Endothelial cell of umbilical vein (primary cell): ENCODE data around the gene GSG1L. TPM values are rescaled to one million over a fixed set of nuclear protein-coding genes. Genes with fewer than 3 reads are reported as not detected.

Experiments
- BruUV-seq: library from RNA; stranded (reverse); fragments of 400-500 nt; replicated peaks from 2 replicates; lab custom pipeline; 2021; lab: Mats Ljungman, UMichigan
- CTCF ChIA-PET: fragments of 300-600, 350-600 bp; sonication (Branson Sonifier 250); formaldehyde crosslinking; loops from one replicate; lab custom pipeline; 2021; ENCODE audit warnings: antibody characterized with exemption, inconsistent platforms; lab: Charles Lee
- POLR2A ChIA-PET: fragments of 300-600, 350-600 bp; sonication (Branson Sonifier 250); formaldehyde crosslinking; loops from one replicate; lab custom pipeline; 2021; ENCODE audit warnings: antibody characterized with exemption, inconsistent platforms; lab: Charles Lee
- DNase-seq: peaks from one replicate; pipeline ENCODE4 v3.0.0-alpha.2; 2011; ENCODE audit warnings: low read depth, low spot score
- FAIRE-seq: peaks from 2 replicates; lab custom pipeline; 2011; peaks lifted over from hg19 to GRCh38; lab: Jason Lieb, UNC
- H2AFZ ChIP-seq: 2 replicates; pipeline ENCODE4 v1.6.0; 2012; ENCODE audit warnings: low read depth, low read length, control low read depth, inconsistent platforms
- H3K27ac ChIP-seq: 2 replicates; pipeline ENCODE4 v1.5.1; 2011; ENCODE audit warnings: low read depth, mild to moderate bottlenecking, control low read depth, low read length, moderate library complexity; ENCODE audit not compliant: insufficient read depth
- H3K27me3 ChIP-seq, 2 experiments: 2 replicates each; pipeline versions ENCODE4 v1.6.0 to v1.6.1; 2011; ENCODE audit warnings: low read length in 2 of 2, mixed read lengths in 1 of 2; ENCODE audit not compliant: control insufficient read depth in 2 of 2, insufficient read depth in 2 of 2
- H3K36me3 ChIP-seq, 2 experiments: 2 replicates in 1 of 2; 3 replicates in 1 of 2; pipeline ENCODE4 v1.5.1; 2011; ENCODE audit warnings: low read length in 2 of 2, mild to moderate bottlenecking in 1 of 2, moderate library complexity in 1 of 2; ENCODE audit not compliant: control insufficient read depth in 2 of 2, insufficient read depth in 2 of 2; ENCODE audit errors: extremely low read depth in 1 of 2
- H3K4me1 ChIP-seq: 3 replicates; pipeline ENCODE4 v1.5.1; 2011; ENCODE audit warnings: mild to moderate bottlenecking, low read length; ENCODE audit not compliant: control insufficient read depth, insufficient read depth; ENCODE audit errors: extremely low read depth
- H3K4me2 ChIP-seq: 2 replicates; pipeline ENCODE4 v1.6.1; 2011; ENCODE audit warnings: low read length, control low read depth, mixed read lengths; ENCODE audit not compliant: insufficient read depth
- H3K4me3 ChIP-seq, 3 experiments: fragments of 200-600 bp in 1 of 3; sonication (generic), shearing (Covaris generic) in 1 of 3; replicated peaks in 1 of 3; 2 replicates each; pipeline ENCODE4 v1.5.1; 2011 to 2016; ENCODE audit warnings: control low read depth in 3 of 3, low read length in 3 of 3, mild to moderate bottlenecking in 2 of 3, inconsistent platforms in 1 of 3, low read depth in 1 of 3, moderate library complexity in 1 of 3; ENCODE audit not compliant: insufficient read depth in 1 of 3
- H3K79me2 ChIP-seq: 2 replicates; pipeline ENCODE4 v1.6.0; 2012; ENCODE audit warnings: low read length, inconsistent platforms; ENCODE audit not compliant: control insufficient read depth, insufficient read depth
- H3K9ac ChIP-seq: replicated peaks from 2 replicates; pipeline ENCODE3; 2011; ENCODE audit warnings: low read length, control low read depth; ENCODE audit not compliant: insufficient read depth; ENCODE audit errors: extremely low read depth
- H3K9me1 ChIP-seq: replicated peaks from 3 replicates; pipeline ENCODE4 v1.6.0; 2011; ENCODE audit warnings: mild to moderate bottlenecking, low read length; ENCODE audit not compliant: control insufficient read depth, insufficient read depth; ENCODE audit errors: extremely low read depth
- H3K9me3 ChIP-seq: replicated peaks from 2 replicates; pipeline ENCODE4 v1.5.1; 2012; ENCODE audit warnings: low read length, inconsistent platforms; ENCODE audit not compliant: control insufficient read depth, insufficient read depth
- H4K20me1 ChIP-seq: replicated peaks from 2 replicates; pipeline ENCODE3; 2011; ENCODE audit warnings: mild to moderate bottlenecking, low read length; ENCODE audit not compliant: control insufficient read depth, insufficient read depth; ENCODE audit errors: extremely low read depth
- CTCF ChIP-seq, 2 donors: IDR thresholded peaks; 1 replicate in 1 of 2; 2 replicates in 1 of 2; pipeline ENCODE4 v1.5.1; 2011; ENCODE audit warnings: low read length in 2 of 2, mild to moderate bottlenecking in 2 of 2, moderate library complexity in 2 of 2, control low read depth in 1 of 2, inconsistent platforms in 1 of 2, low read depth in 1 of 2; ENCODE audit not compliant: insufficient read depth in 1 of 2; ENCODE audit errors: extremely low read depth in 1 of 2
- EZH2 ChIP-seq: IDR thresholded peaks from 2 replicates; pipeline ENCODE4 v1.6.1; 2012; ENCODE audit warnings: borderline replicate concordance, low read depth, mild to moderate bottlenecking, moderate library complexity, low read length, inconsistent platforms; ENCODE audit not compliant: severe bottlenecking
- FOS ChIP-seq: IDR thresholded peaks from 2 replicates; pipeline ENCODE4 v1.6.1; 2011; ENCODE audit warnings: mild to moderate bottlenecking, low read length, moderate library complexity, borderline replicate concordance; ENCODE audit not compliant: insufficient read depth
- GATA2 ChIP-seq: IDR thresholded peaks from 2 replicates; pipeline ENCODE4 v1.7.0; 2011; ENCODE audit warnings: low read depth, mild to moderate bottlenecking, moderate library complexity, mixed read lengths, low read length; ENCODE audit not compliant: insufficient read length, insufficient read depth
- JUN ChIP-seq: IDR thresholded peaks from 2 replicates; pipeline ENCODE4 v1.6.1; 2011; ENCODE audit warnings: borderline replicate concordance, low read depth; ENCODE audit not compliant: insufficient read length, insufficient read depth
- MAX ChIP-seq: IDR thresholded peaks from 2 replicates; pipeline ENCODE4 v1.6.1; 2011; ENCODE audit not compliant: insufficient read depth, insufficient read length
- MYC ChIP-seq: IDR thresholded peaks from one replicate; pipeline ENCODE4 v1.6.1; 2011; ENCODE audit warnings: mild to moderate bottlenecking, low read depth, low read length
- POLR2A ChIP-seq: IDR thresholded peaks from 2 replicates; pipeline ENCODE4 v1.6.1; 2012; ENCODE audit warnings: low read depth, mild to moderate bottlenecking, control low read depth, low read length
- POLR2AphosphoS5 ChIP-seq: IDR thresholded peaks from 2 replicates; pipeline ENCODE4 v1.6.1; 2012; ENCODE audit warnings: low read depth, mild to moderate bottlenecking, control low read depth, low read length, moderate library complexity; ENCODE audit not compliant: insufficient read depth
- dilution Hi-C: fragments of 300-500 bp; cut with MboI; formaldehyde crosslinking; loops from one replicate; pipeline ENCODE4 v1.15.0; 2019; ENCODE audit warnings: low sequenced_read_pairs; ENCODE audit not compliant: extremely low pct_ligation_motif_present
- intact Hi-C: fragments of 100-400 bp; cut with micrococcal nuclease; formaldehyde crosslinking; loops from one replicate; pipeline ENCODE4 v1.10.0; 2022
- polyA plus RNA-seq, 4 experiments: library from polyadenylated mRNA; depleted of rRNA in 3 of 4; stranded (reverse) in 3 of 4; unstranded in 1 of 4; fragments of >200 nt; gene quantifications; 2 replicates each; pipeline versions ENCODE4 v1.2.1 to v1.2.3, GENCODE V29; 2011 to 2012; ENCODE audit warnings: missing spikeins in 1 of 4
- total RNA-seq: library from RNA; stranded (reverse); gene quantifications from 2 replicates; pipeline ENCODE4 v1.2.3, GENCODE V29; 2021

The GSG1L gene
- total and polyA plus RNA-seq, 2 donors (not counting 3 experiments of a cell fraction or from before 2014, with no cell fraction given): 0.06 TPM; not detected in 1

- Histone ChIP-seq H3K4me1 (no peaks in the 10 kb centered on the region), H3K9ac (no peak overlapping the region), H2AFZ (no peak overlapping the region), H3K4me2 (no peak overlapping the region), H3K9me1 (no peaks in the 10 kb centered on the region), H3K36me3 (no peaks in the 10 kb centered on the region), H3K4me3 (no peak overlapping the region), H3K9me3 (no peaks in the 10 kb centered on the region), H3K79me2 (no peaks in the 10 kb centered on the region), H3K27ac (no peak overlapping the region), H3K27me3 (peaks cover 0 to 4% of the 10 kb centered on the region in 2 experiments), H4K20me1 (no peaks in the 10 kb centered on the region)
- intact Hi-C loops: no loop called here
- TF ChIP-seq MAX: no peak
- TF ChIP-seq POLR2A: no peak
- TF ChIP-seq FOS: no peak
- no peak for TF ChIP-seq EZH2
- TF ChIP-seq JUN: no peak
- no peak for TF ChIP-seq CTCF (IDR thresholded peaks at IDR 0.05; ENCODE audit: extremely low read depth in 1 of 2, insufficient read depth in 1 of 2, low read depth in 1 of 2, low read length in 2 of 2)
- TF ChIP-seq MYC: no peak
- TF ChIP-seq GATA2: no peak
- no peak for TF ChIP-seq POLR2AphosphoS5
- DNase-seq (no peak), FAIRE-seq (no peak)
- POLR2A ChIA-PET: no interaction called here
- BruUV-seq: no TSS peak
- dilution Hi-C loops: no loop called here
- CTCF ChIA-PET: no interaction called here
Observed at GRCh38 chr16:27853101-27853500, 210.4 kb downstream of the GSG1L start.
